HFF-Myc (cell line): ENCODE measurements around the gene FMO3.

Experiments used
- DNase-seq: peaks from one replicate; pipeline ENCODE4 v3.0.0-alpha.2; 2011; ENCODE audit warnings: low read depth; ENCODE audit errors: extremely low read depth
- H3K4me3 ChIP-seq: replicated peaks from 2 replicates; pipeline ENCODE4 v1.5.1; 2011; ENCODE audit warnings: low read depth, mild to moderate bottlenecking, control low read depth, low read length
- CTCF ChIP-seq: IDR thresholded peaks from 2 replicates; pipeline ENCODE4 v1.5.1; 2012; ENCODE audit warnings: mild to moderate bottlenecking, low read depth, low read length, control low read depth; ENCODE audit errors: missing control alignments

Gene FMO3

GRCh38 chr1:171160639-171161354, 70.1 kb downstream of the FMO3 start:
- DNase-seq = no peak
- H3K4me3 ChIP-seq = no peak overlapping the region
- no peak for TF ChIP-seq CTCF

DNA sequence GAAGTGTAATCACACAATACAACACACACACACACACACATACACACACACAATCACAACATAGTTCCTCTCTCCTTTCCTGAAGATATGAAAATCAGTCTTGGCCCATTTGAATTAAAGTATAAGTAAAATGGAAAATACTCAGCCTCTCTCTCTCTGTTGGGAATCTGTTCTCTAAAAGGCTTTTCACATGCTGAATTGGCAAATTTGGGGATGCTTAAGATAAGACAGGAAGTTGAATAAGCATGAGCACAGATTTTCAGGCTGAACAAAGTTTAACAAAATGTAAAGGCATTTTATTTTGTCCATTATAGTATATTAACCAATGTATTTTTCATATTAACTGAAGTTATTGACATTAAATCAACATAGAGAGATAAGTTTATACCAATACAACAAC, 70.7 kb downstream of the FMO3 start:
- no peak for DNase-seq
- TF ChIP-seq CTCF = no peak
- no peak overlapping the region for H3K4me3 ChIP-seq

- DNase-seq = no peak
- TF ChIP-seq CTCF = no peak
Measured at GRCh38 chr1:171166361-171166760, 75.7 kb downstream of the FMO3 start.

More at GRCh38 chr1:171166361-171166760, 75.7 kb downstream of the FMO3 start:
- no peak overlapping the region for H3K4me3 ChIP-seq
